22Rv1 (cell line): ENCODE measurements around the gene CAPN1.
"Not testable (repeated sequence)": the region's sequence is repeated elsewhere in the genome, so short reads cannot be mapped to it uniquely, and the experiment has no call there.

Source experiments
- H3K27ac ChIP-seq: fragments of 450-650 bp; 2 replicates; pipeline ENCODE4 v1.5.1; 2017
- ZFX ChIP-seq: fragments of 450-650 bp; IDR thresholded peaks from 2 replicates; pipeline ENCODE4 v1.6.1; 2017; ENCODE audit warnings: antibody characterized with exemption, borderline replicate concordance
- TF ChIP-seq, protein P1 (sequence below): fragments of 450-650 bp; IDR thresholded peaks from 2 replicates; pipeline ENCODE4 v1.5.1; 2017; ENCODE audit warnings: mild to moderate bottlenecking

CAPN1 gene

DNA sequence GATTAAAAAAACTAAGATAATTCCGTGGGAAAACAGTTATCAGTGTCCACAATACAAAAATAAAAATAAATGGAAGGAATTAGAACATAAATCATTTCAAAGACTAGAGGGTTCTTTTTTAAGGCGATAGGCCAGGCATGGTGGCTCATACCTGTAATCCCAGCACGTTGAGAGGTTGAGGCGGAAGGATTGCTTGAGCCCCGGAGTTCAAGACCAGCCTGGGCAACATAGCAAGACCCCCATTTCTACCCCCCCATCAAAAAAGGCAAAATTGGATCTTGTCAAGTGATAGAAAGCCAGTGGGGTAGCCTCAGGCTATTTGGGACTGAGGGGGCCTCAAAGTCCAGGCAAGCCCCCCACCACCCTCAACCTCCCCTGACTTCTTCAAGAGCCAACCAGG, 59.4 kb downstream of the CAPN1 start:
- TF ChIP-seq, protein P1, sequence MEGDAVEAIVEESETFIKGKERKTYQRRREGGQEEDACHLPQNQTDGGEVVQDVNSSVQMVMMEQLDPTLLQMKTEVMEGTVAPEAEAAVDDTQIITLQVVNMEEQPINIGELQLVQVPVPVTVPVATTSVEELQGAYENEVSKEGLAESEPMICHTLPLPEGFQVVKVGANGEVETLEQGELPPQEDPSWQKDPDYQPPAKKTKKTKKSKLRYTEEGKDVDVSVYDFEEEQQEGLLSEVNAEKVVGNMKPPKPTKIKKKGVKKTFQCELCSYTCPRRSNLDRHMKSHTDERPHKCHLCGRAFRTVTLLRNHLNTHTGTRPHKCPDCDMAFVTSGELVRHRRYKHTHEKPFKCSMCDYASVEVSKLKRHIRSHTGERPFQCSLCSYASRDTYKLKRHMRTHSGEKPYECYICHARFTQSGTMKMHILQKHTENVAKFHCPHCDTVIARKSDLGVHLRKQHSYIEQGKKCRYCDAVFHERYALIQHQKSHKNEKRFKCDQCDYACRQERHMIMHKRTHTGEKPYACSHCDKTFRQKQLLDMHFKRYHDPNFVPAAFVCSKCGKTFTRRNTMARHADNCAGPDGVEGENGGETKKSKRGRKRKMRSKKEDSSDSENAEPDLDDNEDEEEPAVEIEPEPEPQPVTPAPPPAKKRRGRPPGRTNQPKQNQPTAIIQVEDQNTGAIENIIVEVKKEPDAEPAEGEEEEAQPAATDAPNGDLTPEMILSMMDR: no peak
- TF ChIP-seq ZFX: no peak
- no peak overlapping the region for H3K27ac ChIP-seq

DNA sequence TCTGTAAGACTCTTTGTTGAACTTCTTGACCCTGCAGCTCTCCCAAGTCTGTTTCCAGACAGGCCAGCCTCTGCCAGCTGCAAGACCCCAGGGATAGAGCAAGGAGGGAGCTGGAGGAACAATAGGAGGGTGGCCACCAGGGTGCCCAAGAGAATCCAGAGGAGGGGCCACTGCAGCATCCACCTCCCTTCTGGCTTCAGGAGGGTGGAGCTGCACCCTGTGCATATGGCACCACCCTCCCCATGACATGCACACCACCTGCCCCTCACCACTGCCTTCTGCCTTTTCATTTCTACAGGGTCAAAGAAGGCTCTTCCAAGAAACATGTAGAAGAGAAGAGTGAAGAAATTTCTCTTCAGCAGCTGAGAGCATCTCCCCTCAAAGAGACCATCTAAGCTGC, 60.0 kb downstream of the CAPN1 start:
- TF ChIP-seq, protein P1: no peak
- TF ChIP-seq ZFX: no peak
- no peak overlapping the region for H3K27ac ChIP-seq

DNA sequence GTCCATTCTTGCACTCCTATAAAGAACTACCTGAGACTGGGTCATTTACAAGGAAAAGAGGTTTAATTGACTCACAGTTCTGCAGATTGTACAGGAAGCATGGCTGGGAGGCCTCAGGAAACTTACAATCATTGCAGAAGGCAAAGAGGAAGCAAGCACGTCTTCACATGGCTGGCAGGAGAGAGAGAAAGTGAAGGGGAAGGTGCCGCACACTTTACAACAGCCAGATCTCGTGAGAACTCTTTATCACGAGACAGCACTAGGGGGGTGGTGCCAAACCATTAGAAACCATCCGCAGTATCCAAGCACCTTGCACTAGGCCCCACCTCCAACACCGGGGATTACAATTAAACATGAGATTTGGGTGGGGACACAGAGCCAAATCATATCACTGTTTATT, 60.7 kb downstream of the CAPN1 start:
- no peak overlapping the region for H3K27ac ChIP-seq
- TF ChIP-seq, protein P1: no peak
- no peak for TF ChIP-seq ZFX

DNA sequence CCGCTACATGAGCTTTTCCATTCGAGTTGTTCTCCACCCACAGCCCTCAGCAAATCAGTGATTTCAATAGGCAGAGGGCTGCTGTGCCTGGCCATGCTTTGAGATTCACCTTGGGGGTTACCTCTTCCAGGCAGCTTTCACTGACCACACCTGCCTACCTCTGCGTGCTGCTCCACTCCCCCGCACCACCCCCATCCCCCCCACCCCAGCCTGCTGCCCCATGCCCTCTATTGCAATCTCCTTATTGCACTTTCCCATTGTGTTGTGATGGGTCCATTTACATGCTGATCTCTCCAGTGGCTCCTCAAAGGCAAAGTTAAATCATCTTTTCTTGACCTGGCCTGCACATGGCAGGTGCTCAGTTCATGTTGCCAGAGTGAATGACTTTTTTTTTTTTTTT, 62.1 kb downstream of the CAPN1 start:
- no peak overlapping the region for H3K27ac ChIP-seq
- TF ChIP-seq, protein P1: no peak
- no peak for TF ChIP-seq ZFX

DNA sequence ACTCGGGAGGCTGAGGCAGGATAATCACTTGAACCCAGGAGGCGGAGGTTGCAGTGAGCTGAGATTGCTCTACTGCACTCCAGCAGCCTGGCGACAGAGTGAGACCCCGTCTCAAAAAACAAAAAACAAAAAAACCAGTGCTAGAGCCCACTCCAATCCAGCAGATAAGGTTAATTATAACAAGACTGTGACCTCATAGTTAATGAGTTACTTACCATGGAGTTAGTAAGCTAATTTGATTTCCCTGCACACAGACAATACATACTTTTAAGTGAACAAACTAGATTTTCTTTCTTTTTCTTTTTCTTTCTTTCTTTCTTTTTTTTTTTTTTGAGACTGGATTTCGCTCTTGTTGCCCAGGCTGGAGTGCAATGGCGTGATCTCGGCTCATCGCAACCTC, 63.3 kb downstream of the CAPN1 start:
- not testable (repeated sequence) for H3K27ac ChIP-seq

DNA sequence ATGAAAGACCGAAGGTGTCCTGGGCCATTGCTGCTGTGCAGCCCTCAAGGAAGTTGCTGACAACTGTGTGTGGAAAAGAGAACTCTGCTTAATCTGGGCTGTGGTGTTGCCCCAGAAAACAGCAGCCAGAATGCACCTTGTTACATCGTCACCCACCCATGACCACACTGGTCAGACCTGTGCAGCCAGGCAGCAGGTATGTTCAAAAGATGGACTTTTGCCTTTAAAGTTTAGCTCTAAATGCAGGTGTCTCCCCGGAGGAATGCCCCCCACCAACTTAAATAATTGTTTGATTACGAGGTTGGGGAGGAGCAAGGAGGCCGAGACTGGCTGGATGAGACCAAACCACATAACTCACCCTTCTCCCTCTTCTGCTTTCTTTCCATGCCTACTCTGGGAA, 64.8 kb downstream of the CAPN1 start:
- TF ChIP-seq ZFX: no peak
- no peak overlapping the region for H3K27ac ChIP-seq

DNA sequence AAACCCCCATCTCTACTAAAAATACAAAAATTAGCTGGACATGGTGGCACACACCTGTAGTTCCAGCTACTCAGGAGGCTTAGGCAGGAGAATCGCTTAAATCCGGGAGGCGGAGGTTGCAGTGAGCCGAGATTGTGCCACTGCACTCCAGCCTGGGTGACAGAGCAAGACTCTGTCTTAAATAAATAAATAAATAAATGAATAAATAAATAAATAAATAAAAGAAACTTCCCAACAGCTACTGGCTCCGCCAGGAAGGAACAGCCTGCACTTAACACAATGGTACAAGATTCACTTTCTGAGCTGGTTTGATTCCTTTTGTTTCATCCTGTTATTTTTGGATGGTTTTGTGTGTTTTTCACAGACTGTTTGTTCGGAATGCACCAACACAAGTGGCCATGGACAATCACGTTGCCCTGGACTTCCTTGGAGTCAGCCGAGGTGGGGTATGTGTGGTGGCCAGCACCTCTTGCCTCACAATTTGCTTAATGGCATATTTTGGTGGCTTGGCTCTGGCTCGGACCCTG, 66.5 kb downstream of the CAPN1 start:
- H3K27ac ChIP-seq: not testable (repeated sequence)

DNA sequence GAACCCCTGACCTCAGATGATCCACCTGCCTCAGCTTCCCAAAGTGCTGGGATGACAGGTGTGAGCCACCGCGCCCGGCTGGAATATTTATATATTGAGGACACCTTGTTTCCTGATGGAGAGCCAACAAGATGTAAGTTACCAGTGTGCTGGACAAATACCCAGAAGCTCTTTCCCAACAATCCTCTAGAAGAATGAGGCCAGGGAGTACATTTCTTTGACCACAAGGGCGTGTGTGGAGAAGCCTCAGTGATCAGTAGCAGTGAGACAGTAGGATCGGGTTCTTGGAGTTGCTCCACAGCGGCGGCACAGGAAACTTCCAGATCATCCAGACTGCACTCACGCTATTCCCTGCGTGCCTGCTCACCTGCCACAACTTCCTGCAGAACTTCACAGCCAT, 69.7 kb downstream of the CAPN1 start:
- TF ChIP-seq, protein P1: no peak
- no peak for TF ChIP-seq ZFX

DNA sequence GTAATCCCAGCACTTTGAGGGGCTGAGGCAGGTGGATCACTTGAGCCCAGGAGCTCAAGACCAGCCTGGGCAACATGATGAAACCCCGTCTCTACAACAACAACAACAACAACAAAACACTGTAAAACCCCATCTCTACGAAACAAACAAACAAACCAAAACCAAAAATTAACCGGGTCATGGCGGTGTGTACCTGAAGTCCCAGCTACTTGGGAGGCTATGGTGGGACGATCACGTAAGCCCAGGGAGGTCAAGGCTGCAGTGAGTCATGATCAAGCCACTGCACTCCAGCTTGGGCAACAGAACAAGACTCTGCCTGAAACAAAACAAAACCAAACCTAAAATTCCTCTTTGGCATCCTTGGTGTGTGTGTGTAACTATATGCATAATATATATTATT, 73.0 kb downstream of the CAPN1 start:
- no peak overlapping the region for H3K27ac ChIP-seq
- TF ChIP-seq ZFX: no peak

More for the DNA sequence above, 69.7 kb downstream of the CAPN1 start:
- no peak overlapping the region for H3K27ac ChIP-seq

DNA sequence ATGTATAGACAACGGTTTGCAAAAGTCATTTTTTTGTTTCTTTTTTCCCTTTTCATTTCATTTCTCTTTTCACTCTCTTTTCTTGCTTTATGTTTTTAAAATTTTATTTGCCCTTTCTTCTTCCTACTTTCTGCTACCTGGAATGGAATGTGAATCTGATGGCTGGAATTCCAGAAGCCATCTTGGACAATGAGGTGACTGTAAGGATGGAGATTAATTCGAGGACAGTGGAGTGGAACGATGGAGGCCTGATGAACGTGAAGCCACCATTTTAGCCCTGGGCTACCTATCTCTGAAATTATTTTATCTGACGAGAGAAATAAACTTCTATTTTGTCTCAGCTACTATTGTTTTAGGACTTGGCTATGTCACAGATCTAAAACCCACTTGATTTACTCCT, 77.3 kb downstream of the CAPN1 start:
- TF ChIP-seq ZFX: no peak
- TF ChIP-seq, protein P1: no peak
- no peak overlapping the region for H3K27ac ChIP-seq
